NCI-H187 (cell line): ENCODE data around the gene GMEB1.
"Not testable (repeated sequence)": the region's sequence is repeated elsewhere in the genome, so short reads cannot be mapped to it uniquely, and the experiment has no call there.

Source experiments
- DNase-seq, 2 experiments: peaks; one replicate each; lab custom pipeline; 2025; lab: John Stamatoyannopoulos, UW

GMEB1 gene

DNA sequence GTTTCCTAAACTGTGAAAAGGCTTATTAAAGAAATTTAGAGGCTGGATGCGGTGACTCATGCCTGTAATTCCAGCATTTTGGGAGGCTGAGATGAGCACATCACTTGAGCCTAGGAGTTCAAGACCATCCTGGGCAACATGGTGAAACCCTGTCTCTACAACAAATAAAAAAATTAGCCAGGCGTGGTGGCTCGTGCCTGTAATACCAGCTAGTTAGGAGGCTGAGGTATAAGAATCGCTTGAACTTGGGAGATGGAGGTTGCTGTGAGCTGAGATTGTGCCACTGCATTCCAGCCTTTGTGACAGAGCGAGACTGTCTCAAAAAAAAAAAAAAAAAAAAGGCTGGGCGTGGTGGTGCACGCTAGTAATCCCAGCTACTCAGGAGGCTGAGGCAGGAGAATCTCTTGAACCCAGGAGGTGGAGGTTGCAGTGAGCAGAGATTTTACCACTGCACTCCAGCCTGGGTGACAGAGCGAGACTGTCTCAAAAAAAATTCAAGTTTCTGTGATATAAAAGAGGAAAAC lies 82.2 kb downstream of the GMEB1 start:
- DNase-seq = not testable (repeated sequence)

DNA sequence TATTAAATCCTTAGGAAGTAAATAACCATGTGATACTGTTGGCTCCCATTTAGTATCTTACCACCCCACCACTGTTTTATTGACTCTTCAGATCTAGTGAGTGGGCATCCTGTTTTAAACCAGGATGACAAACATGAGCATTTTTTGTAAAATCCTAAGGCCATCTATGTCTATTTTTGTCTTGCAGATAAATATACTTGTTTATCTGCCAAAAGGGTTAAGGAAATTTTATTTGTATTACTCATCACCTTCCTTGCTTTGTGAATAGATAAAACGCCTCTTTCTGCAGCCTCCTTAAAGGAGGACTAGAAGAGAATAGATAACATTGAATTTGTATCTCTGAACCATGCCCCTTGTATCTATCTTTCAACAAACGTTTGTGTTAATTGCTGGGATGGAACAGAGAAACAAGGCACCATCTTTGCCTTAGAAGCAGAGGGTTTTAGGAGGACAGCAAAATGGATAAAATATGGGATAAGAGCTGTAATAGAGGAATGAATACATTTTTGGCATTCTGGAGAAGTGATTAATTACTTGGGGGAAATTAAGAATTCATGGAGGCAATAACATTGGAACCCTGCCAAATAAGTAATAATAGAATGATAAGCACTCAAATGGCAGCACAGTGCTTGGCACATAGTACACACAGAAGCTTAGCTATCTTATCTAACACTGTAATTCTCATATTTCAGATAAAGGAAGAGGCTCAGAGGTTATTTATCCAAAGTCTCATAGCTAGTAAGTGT lies 82.9 kb downstream of the GMEB1 start:
- no peak for DNase-seq

DNA sequence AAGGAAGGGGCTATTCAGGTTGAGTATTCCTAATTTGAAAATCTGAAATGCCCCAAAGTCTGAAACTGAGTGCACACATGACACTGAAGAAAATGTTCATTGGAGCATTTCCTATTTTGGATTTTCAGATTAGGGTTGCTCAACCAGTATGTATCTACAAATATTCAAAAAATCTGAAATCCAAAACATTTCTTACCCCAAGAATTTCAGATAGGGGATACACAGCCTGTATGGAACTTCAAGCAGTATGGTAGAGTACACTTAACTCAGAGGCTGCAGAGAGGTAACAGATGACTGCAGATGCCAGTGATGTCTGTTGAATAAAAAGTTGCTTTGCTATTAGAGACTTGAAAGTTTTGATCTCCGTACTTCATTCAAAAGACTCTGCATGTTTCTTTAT lies 87.1 kb downstream of the GMEB1 start:
- no peak for DNase-seq

DNA sequence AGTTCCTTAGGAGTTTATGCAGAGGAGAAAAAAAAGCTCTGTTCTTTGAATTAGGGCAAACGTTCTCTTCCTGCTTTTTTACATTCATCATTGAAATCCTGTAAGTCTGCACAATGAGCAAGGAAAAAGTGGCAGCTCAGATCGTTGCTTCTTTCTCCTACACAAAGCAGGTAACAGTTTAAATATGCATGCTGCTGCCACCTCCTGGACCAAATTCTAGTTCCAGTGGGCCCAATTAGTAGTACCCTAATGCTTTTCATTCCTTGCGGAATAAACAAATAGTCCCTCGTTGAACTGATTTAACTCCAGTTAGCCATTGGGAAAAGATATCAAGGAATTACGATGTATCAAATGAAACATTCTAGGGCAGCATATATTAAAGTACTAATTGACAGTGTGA lies 88.3 kb downstream of the GMEB1 start:
- no peak for DNase-seq

DNA sequence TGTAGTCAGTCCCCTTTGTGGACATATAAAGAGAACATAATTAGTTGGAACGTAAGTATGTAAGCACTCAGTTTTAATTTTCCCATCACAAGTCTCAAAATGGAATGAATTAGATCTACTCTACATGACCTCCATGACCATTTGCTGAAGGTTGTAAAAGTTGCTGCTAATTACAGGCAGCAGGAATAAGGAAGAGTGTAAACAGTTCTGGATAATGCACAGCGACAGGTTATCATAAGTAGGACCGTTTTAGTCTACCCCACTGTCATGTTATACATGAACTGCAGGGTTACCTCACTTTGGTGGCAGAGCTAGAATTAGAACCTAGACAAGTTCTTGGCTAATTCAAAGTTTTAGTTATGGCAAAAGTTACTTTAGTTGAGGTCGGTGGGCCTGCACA lies 89.8 kb downstream of the GMEB1 start:
- DNase-seq = no peak

DNA sequence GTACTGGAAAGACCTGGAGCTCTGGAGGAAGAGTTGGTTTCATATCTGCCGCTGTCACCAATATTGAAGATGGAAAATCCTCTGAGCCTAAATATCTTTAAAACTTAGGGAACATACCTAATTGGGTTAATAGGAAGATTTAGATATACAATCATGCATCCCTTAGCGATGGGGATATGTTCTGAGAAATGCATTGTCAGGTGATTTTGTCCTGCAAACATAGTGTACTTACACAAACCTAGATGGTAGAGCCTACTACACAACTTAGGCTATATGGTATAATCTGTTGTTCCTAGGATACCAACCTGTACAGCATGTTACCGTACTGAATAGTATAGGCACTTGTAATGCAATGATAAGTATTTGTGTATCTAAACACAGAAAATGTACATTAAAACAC lies 90.7 kb downstream of the GMEB1 start:
- DNase-seq = no peak

DNA sequence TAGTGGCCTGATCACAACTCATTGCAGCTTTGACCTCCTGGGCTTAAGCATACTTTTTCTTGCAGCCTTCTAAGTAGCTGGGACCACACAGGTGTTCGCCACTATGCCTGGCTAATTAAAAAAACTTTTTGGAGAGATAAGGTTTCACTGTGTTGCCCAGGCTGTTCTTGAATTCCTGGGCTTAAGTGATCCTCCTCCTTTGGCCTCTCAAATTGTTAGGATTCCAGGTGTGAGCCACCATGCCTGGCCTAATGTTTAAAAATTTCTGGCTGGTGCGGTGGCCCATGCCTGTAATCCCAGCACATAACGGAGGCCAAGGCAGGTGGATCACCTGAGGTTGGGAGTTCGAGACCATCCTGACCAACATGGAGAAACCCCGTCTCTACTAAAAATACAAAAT lies 92.6 kb downstream of the GMEB1 start:
- DNase-seq = no peak

DNA sequence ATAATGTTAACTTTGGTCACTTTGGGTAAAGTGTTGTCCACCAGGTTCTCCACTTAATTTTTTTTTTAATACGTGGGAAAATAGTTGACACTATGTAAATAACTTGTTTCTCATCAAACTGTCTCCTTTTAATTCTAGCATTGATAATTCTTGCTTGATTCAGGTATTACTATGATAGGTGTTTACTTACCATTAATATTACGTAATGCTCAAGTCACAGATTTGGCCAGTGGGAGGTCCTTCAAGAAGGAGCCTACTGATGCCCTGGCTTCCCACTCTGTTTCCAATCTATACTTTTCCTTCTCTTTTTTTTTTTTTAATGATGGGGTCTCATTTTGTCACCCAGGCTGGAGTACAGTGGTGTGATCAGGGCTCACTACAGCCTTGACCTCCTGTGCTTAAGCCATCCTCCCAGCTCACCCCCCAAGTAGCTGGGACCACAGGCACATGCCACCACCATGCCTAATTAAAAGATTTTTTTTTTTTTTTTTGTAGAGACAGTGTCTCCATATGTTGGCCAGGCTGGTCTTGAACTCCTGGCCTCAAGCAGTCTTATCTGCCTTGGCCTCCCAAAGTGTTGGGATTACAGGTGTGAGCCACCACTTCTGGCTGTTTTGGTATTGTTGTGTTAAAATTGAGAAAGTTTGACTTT lies 98.1 kb downstream of the GMEB1 start:
- DNase-seq = no peak
